ENCODE results near the gene TSHZ2.

TSHZ2 gene

DNA sequence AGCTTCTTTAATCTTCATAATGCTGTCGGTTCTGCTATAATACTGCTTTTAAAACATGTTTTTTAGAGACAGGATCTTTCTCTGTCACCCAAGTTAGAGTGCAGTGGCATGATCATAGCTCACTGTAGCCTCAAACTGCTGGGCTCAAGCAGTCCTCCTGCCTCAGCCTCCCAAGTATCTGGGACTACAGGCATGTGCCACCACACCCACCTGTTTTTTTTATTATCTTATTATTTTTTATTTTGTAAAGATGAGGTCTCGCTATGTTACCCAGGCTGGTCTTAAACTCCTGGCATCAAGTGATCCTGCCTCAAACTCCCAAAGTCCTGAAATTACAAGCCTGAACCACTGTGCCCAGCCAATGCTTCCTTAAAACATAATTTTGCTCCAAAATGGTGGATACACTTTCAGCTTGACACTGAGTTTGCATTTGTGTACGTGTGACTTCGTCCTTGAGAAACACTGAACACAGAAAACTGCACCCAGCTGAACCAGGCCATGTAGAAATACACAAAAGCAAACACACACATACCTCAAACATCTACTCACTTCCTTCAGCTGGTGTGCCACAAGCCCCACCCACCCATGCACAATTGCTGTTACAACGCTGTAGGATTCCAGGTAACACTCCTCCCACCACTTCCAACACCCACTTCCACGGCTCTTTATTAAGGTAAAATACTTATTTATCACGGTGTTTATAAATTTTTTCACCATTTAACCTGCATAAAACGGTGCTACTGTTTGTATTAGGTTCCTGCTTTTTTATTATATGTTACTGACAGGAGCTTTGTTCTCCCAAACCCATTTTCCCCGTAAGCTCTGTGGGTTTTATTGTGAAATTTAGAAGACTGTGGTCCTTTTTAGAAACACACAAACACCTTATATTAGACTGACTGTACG lies 109.1 kb downstream of the TSHZ2 start:
- no peak for TF ChIP-seq CTCF (IDR thresholded peaks at IDR 0.05; ENCODE audit: insufficient read depth, missing control alignments)
- FAIRE-seq (no peak), DNase-seq (ENCODE audit: insufficient read length, low spot score) (no peak)

DNA sequence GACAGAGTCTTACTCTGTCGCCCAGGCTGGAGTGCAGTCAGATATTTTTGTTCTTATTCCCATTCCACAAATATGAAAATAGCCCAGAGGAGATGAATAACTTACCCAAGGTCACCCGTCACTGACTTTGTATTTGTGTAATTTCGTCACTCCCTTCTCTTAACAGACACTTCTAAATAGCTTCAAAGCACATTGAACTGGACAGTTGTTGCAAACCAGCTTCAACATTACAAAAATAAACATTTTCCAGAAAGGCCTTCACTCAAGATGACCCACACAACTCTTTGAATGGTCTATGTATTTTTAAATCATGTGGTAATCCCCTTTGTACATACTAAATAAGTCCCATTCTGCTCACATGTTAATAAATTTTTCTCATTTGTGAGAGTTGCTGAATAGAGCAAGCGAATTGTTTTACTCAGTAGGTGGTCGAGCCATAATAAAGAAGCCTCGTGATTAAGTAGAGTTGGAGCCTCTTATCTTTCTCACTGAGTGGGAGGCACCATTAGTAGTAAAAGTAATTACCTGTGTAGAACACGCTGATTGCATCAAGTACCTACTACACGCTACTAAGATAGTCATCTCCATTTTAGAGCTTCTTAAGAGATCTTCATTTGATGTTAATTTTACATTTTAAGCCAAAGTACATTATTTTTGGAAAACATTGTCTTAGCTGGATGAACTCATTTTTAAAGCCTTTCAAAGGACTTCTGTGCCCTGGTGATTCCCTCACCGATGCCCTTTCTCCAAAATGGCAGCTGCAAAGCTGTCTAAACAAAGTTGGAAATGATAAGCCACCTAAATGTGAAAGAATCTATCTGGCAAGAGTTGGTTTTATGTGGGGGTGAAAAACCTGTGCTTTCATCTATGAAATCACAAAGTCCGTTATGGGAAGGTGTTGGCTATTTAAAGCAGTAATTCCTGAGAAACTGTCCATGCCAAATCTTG lies 110.0 kb downstream of the TSHZ2 start:
- DNase-seq (ENCODE audit: insufficient read length, low spot score): no peak
- no peak for FAIRE-seq

DNA sequence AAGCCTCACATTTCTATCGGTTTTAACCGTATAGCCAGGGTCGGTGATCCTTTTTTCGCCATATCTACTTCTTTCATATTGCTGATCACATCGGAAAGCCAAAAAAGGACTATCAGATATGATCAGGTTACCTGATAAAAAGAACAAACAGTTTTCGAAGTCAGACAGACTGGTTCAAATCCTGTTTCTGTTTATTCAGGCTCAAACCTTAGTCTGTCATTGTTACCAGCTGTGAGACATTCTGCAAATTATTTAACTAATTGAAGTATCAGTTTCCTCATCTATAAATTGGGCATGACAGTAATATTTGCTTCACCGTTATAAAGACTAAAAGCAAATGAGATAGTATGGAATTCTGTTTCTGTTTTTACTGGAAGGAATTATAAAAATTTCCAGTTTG lies 111.3 kb downstream of the TSHZ2 start:
- TF ChIP-seq CTCF (IDR thresholded peaks at IDR 0.05; ENCODE audit: insufficient read depth, missing control alignments): no peak
- FAIRE-seq (no peak), DNase-seq (ENCODE audit: insufficient read length, low spot score) (no peak)

More for the DNA sequence above, 110.0 kb downstream of the TSHZ2 start:
- TF ChIP-seq CTCF (IDR thresholded peaks at IDR 0.05; ENCODE audit: insufficient read depth, missing control alignments): no peak

DNA sequence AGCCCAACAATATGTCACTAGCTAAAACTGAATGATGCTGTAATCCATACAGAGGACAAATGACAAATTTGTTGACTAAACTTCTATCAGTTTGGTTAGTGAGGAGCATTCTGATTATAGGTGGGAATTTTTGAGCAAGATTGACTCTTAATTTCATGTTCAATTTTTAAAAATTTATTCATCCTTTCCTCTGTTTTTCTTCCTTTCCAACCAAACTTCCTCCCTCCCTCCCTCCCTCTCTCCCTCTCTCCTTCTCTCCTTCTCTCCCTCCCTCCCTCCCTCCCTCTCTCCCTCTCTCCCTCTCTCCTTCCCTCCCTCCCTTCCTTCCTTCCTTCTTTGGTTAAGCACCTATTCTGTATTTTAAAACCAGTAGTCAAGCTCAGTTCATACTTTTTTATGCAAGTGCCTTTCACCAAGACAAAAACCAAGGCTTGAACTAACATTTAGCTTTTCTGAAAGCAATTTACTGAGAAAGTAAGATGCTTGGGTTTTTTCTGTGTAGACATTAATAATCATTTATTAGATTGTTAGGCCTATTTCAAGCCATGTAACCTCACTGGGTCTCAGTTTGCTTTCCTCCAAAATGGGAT lies 112.3 kb downstream of the TSHZ2 start:
- FAIRE-seq (no peak), DNase-seq (ENCODE audit: insufficient read length, low spot score) (no peak)
- TF ChIP-seq CTCF (IDR thresholded peaks at IDR 0.05; ENCODE audit: insufficient read depth, missing control alignments): no peak

GRCh38 chr20:53085720-53086119 lies 113.6 kb downstream of the TSHZ2 start:
- no peak for FAIRE-seq

More at GRCh38 chr20:53085720-53086119, 113.6 kb downstream of the TSHZ2 start:
- no peak for DNase-seq (ENCODE audit: insufficient read length, low spot score)
- no peak for TF ChIP-seq CTCF (IDR thresholded peaks at IDR 0.05; ENCODE audit: insufficient read depth, missing control alignments)
